NK-92 treated with Interleukin-12 subunit alpha and Interleukin-12 subunit beta, amount 100 ng/mL, for 24 hours (cell line): ENCODE results near the gene C16orf87.
"Not testable (repeated sequence)": the region's sequence is repeated elsewhere in the genome, so short reads cannot be mapped to it uniquely, and the experiment has no call there.

ENCODE experiments used
- DNase-seq: peaks from one replicate; lab custom pipeline; 2025; lab: John Stamatoyannopoulos, UW

Gene C16orf87

GRCh38 chr16:46800494-46800893 lies 30.5 kb downstream of the C16orf87 start:
- no peak for DNase-seq

GRCh38 chr16:46797501-46797900 lies 33.5 kb downstream of the C16orf87 start:
- no peak for DNase-seq

- no peak for DNase-seq
Measured at GRCh38 chr16:46796764-46797269, 34.2 kb downstream of the C16orf87 start.

- no peak for DNase-seq
Measured at GRCh38 chr16:46793841-46794240, 37.1 kb downstream of the C16orf87 start.

GRCh38 chr16:46790599-46791270 lies 40.2 kb downstream of the C16orf87 start:
- DNase-seq: no peak

GRCh38 chr16:46789499-46790414 lies 41.2 kb downstream of the C16orf87 start:
- no peak for DNase-seq

GRCh38 chr16:46788891-46789474 lies 42.0 kb downstream of the C16orf87 start:
- no peak for DNase-seq

GRCh38 chr16:46787909-46788308 lies 43.1 kb downstream of the C16orf87 start:
- DNase-seq: no peak

GRCh38 chr16:46785076-46785845 lies 45.7 kb downstream of the C16orf87 start:
- no peak for DNase-seq

GRCh38 chr16:46784569-46784968 lies 46.4 kb downstream of the C16orf87 start:
- not testable (repeated sequence) for DNase-seq

- no peak for DNase-seq
Measured at GRCh38 chr16:46783800-46784199, 47.2 kb downstream of the C16orf87 start.

GRCh38 chr16:46782320-46782719 lies 48.7 kb downstream of the C16orf87 start:
- no peak for DNase-seq

- DNase-seq: no peak
Measured at GRCh38 chr16:46777804-46778203, 53.2 kb downstream of the C16orf87 start.

GRCh38 chr16:46775214-46775613 lies 55.8 kb downstream of the C16orf87 start:
- DNase-seq: no peak

GRCh38 chr16:46774743-46775177 lies 56.2 kb downstream of the C16orf87 start:
- no peak for DNase-seq

GRCh38 chr16:46772463-46772862 lies 58.5 kb downstream of the C16orf87 start:
- DNase-seq: no peak

GRCh38 chr16:46768809-46769208 lies 62.2 kb downstream of the C16orf87 start:
- no peak for DNase-seq

GRCh38 chr16:46765050-46765449 lies 65.9 kb downstream of the C16orf87 start:
- no peak for DNase-seq

GRCh38 chr16:46763147-46763546 lies 67.8 kb downstream of the C16orf87 start:
- no peak for DNase-seq

GRCh38 chr16:46762583-46762982 lies 68.4 kb downstream of the C16orf87 start:
- DNase-seq: no peak

- no peak for DNase-seq
Measured at GRCh38 chr16:46759309-46759708, 71.7 kb downstream of the C16orf87 start.
